Testis (tissue), 3 donors: ENCODE results near the gene ERMP1. TPM values are rescaled to one million over a fixed set of nuclear protein-coding genes. Genes with fewer than 3 reads are reported as not detected.

ENCODE experiments used
- DNase-seq: peaks from one replicate; pipeline ENCODE4 v3.0.0-alpha.2; 2019
- H3K27ac ChIP-seq, 2 donors: fragments of 200-600 bp; sonication (generic); one replicate each; pipeline ENCODE4 v1.5.1; 2019
- H3K27me3 ChIP-seq: fragments of 200-600 bp; sonication (generic); one replicate; pipeline ENCODE4 v1.5.1; 2019
- H3K36me3 ChIP-seq: fragments of 200-600 bp; sonication (generic); one replicate; pipeline ENCODE4 v1.5.1; 2017; ENCODE audit warnings: low read depth; ENCODE audit errors: missing control alignments
- H3K4me1 ChIP-seq: fragments of 200-600 bp; sonication (generic); one replicate; pipeline ENCODE4 v1.5.1; 2019
- H3K4me3 ChIP-seq, 2 donors: fragments of 200-600 bp; sonication (generic); one replicate each; pipeline ENCODE4 v1.5.1; 2017 to 2019
- H3K9me3 ChIP-seq: fragments of 200-600 bp; sonication (generic); one replicate; pipeline ENCODE4 v1.5.1; 2017
- POLR2A ChIP-seq: fragments of 450-650 bp; IDR thresholded peaks from one replicate; pipeline ENCODE4 v1.6.1; 2017; ENCODE audit warnings: antibody characterized with exemption, mild to moderate bottlenecking, moderate library complexity
- WGBS, 2 donors: methylation state at CpG; one replicate each; pipeline ENCODE4 v1.1.5; 2018; 5-methylcytosine and 5-hydroxymethylcytosine counted together
- intact Hi-C: fragments of 100-400 bp; cut with DNase I; formaldehyde crosslinking; loops from one replicate; pipeline ENCODE4 v1.15.1; 2023; ENCODE audit warnings: low total_unique reads
- polyA plus RNA-seq: library from polyadenylated mRNA; stranded (reverse); fragments of 350-450 nt; fragmentation: Illumina TruSeq; extraction: RNeasy Lipid Tissue Mini Kit (QIAGEN cat#74804); gene quantifications from one replicate; pipeline ENCODE4 v1.2.3, GENCODE V29; 2014; ENCODE audit warnings: low read depth, low replicate concordance; ENCODE audit not compliant: insufficient read depth
- total RNA-seq, 2 donors: library from RNA; depleted of rRNA; stranded (reverse); fragments of >200 nt; gene quantifications; one replicate each; pipeline ENCODE4 v1.2.3, GENCODE V29; 2016
- TF ChIP-seq, protein P1 (sequence below), 3 experiments: fragments of 450-650 bp in 2 of 3; fragments of 200-600 bp in 1 of 3; sonication (generic) in 1 of 3; IDR thresholded peaks; one replicate each; pipeline ENCODE4 v1.5.1; 2016 to 2019; ENCODE audit warnings: antibody characterized with exemption in 3 of 3, mild to moderate bottlenecking in 2 of 3, moderate library complexity in 1 of 3

The ERMP1 gene
- total and polyA plus RNA-seq, 3 donors from 2014 or later: 25.7 to 28.9 (median 28.4) TPM

GRCh38 chr9:5876026-5876425, 43.1 kb upstream of the ERMP1 start:
- H3K27me3 ChIP-seq: no peaks in the 10 kb centered on the region
- no peaks in the 10 kb centered on the region for H3K9me3 ChIP-seq
- TF ChIP-seq, protein P1, sequence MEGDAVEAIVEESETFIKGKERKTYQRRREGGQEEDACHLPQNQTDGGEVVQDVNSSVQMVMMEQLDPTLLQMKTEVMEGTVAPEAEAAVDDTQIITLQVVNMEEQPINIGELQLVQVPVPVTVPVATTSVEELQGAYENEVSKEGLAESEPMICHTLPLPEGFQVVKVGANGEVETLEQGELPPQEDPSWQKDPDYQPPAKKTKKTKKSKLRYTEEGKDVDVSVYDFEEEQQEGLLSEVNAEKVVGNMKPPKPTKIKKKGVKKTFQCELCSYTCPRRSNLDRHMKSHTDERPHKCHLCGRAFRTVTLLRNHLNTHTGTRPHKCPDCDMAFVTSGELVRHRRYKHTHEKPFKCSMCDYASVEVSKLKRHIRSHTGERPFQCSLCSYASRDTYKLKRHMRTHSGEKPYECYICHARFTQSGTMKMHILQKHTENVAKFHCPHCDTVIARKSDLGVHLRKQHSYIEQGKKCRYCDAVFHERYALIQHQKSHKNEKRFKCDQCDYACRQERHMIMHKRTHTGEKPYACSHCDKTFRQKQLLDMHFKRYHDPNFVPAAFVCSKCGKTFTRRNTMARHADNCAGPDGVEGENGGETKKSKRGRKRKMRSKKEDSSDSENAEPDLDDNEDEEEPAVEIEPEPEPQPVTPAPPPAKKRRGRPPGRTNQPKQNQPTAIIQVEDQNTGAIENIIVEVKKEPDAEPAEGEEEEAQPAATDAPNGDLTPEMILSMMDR (IDR thresholded peaks at IDR 0.05): no peak
- TF ChIP-seq POLR2A: no peak
- no peaks in the 10 kb centered on the region for H3K36me3 ChIP-seq
- no peaks in the 10 kb centered on the region for H3K4me1 ChIP-seq
- intact Hi-C loops: no loop called here
- no peak overlapping the region for H3K27ac ChIP-seq
- H3K4me3 ChIP-seq: no peak overlapping the region
- DNase-seq: no peak
- 71 to 87% methylated on average over 1 of the region's 1 CpG for WGBS, 2 donors

DNA sequence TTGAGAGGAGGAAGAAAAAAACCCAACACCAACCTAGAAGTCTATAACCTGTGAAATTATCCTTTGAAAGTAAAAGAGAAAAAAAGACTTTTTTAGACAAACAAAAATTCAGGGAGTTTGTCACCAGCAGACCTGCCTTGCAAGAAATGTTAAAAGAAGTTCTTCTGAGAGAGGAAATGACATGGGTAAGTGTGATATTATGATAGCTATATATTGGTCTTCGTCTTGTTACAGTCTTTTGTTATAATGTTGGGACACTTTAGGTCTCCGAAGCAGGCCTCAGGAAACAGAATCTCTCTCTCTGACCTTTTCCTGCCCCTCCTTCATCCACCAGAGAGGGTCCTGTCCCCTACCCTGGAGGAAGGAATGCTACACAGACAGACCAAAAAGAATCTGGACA, 41.1 kb upstream of the ERMP1 start:
- H3K4me3 ChIP-seq: no peak overlapping the region
- intact Hi-C loops: no loop called here
- 90 to 91% methylated on average over 2 of the region's 2 CpGs for WGBS, 2 donors
- TF ChIP-seq POLR2A: no peak
- TF ChIP-seq, protein P1 (IDR thresholded peaks at IDR 0.05): no peak
- no peak overlapping the region for H3K27ac ChIP-seq
- no peaks in the 10 kb centered on the region for H3K4me1 ChIP-seq
- no peak for DNase-seq
- no peaks in the 10 kb centered on the region for H3K27me3 ChIP-seq
- no peaks in the 10 kb centered on the region for H3K36me3 ChIP-seq
- no peaks in the 10 kb centered on the region for H3K9me3 ChIP-seq

- no peak for TF ChIP-seq POLR2A
- TF ChIP-seq, protein P1 (IDR thresholded peaks at IDR 0.05): no peak
- H3K9me3 ChIP-seq: no peaks in the 10 kb centered on the region
- no peak overlapping the region for H3K27ac ChIP-seq
- H3K4me3 ChIP-seq: no peak overlapping the region
- DNase-seq: peak; percentile 25
- H3K36me3 ChIP-seq: no peaks in the 10 kb centered on the region
- H3K4me1 ChIP-seq: no peaks in the 10 kb centered on the region
- intact Hi-C loops: no loop called here
- 67% methylated on average over 5 of the region's 5 CpGs for WGBS, 2 donors
- H3K27me3 ChIP-seq: no peaks in the 10 kb centered on the region
These were observed 40.5 kb upstream of the ERMP1 start for GRCh38 chr9:5873439-5873838.

DNA sequence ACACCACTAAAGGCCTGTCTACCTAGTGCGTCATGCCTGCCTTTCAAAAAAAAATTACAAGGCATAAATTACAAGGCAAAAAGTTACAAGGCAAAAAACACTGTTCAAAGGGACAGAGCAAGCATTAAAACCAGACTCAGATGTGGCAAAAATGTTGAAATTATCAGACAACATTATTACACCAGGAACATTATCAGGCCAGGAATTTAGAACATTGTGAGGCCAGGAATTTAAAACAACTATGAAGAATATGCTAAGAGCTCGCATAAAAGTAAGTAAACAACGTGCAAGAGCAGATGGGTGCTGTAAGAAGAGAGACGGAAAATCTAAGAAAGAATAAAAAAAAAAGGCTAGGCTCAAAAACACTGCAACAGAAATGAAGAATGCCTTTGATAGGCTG, 39.6 kb upstream of the ERMP1 start:
- H3K27ac ChIP-seq: no peak overlapping the region

GRCh38 chr9:5871785-5872184, 38.9 kb upstream of the ERMP1 start:
- Histone ChIP-seq H3K27ac (no peak overlapping the region), H3K27me3 (no peaks in the 10 kb centered on the region), H3K4me3 (no peak overlapping the region), H3K4me1 (no peaks in the 10 kb centered on the region), H3K9me3 (no peaks in the 10 kb centered on the region), H3K36me3 (no peaks in the 10 kb centered on the region)
- intact Hi-C loops: no loop called here
- no peak for TF ChIP-seq POLR2A
- TF ChIP-seq, protein P1 (IDR thresholded peaks at IDR 0.05): no peak
- WGBS, 2 donors: 67 to 87% methylated on average over 2 of the region's 2 CpGs
- no peak for DNase-seq

More for the DNA sequence above, 39.6 kb upstream of the ERMP1 start:
- Histone ChIP-seq H3K4me3 (no peak overlapping the region), H3K36me3 (no peaks in the 10 kb centered on the region), H3K9me3 (no peaks in the 10 kb centered on the region), H3K27me3 (no peaks in the 10 kb centered on the region), H3K4me1 (no peaks in the 10 kb centered on the region)
- WGBS, 2 donors: 56 to 59% methylated on average over 4 of the region's 4 CpGs
- intact Hi-C loops: no loop called here
- no peak for TF ChIP-seq POLR2A
- TF ChIP-seq, protein P1 (IDR thresholded peaks at IDR 0.05): no peak
- no peak for DNase-seq
